ENCODE results near the gene PPP1CC.
"Not testable (repeated sequence)": the region's sequence is repeated elsewhere in the genome, so short reads cannot be mapped to it uniquely, and the experiment has no call there.

The PPP1CC gene

GRCh38 chr12:110725267-110725666 is 17.4 kb downstream of the PPP1CC start:
- DNase-seq (ENCODE audit: low read depth) = no peak

GRCh38 chr12:110722892-110723291 is 19.8 kb downstream of the PPP1CC start:
- DNase-seq (ENCODE audit: low read depth) = not testable (repeated sequence)

GRCh38 chr12:110721570-110721969 is 21.1 kb downstream of the PPP1CC start:
- no peak for DNase-seq (ENCODE audit: low read depth)

GRCh38 chr12:110720516-110720915 is 22.2 kb downstream of the PPP1CC start:
- DNase-seq (ENCODE audit: low read depth) = no peak

- no peak for DNase-seq (ENCODE audit: low read depth)
Observed at GRCh38 chr12:110718222-110718908, 24.3 kb downstream of the PPP1CC start.

GRCh38 chr12:110717037-110717436 is 25.7 kb downstream of the PPP1CC start:
- DNase-seq (ENCODE audit: low read depth) = no peak

GRCh38 chr12:110708917-110709316 is 33.8 kb downstream of the PPP1CC start:
- no peak for DNase-seq (ENCODE audit: low read depth)

GRCh38 chr12:110705309-110705708 is 37.4 kb downstream of the PPP1CC start:
- DNase-seq (ENCODE audit: low read depth) = no peak

GRCh38 chr12:110704750-110705149 is 37.9 kb downstream of the PPP1CC start:
- DNase-seq (ENCODE audit: low read depth) = no peak

- DNase-seq (ENCODE audit: low read depth) = no peak
Observed at GRCh38 chr12:110704231-110704630, 38.5 kb downstream of the PPP1CC start.

GRCh38 chr12:110702081-110702480 is 40.6 kb downstream of the PPP1CC start:
- DNase-seq (ENCODE audit: low read depth) = no peak

- DNase-seq (ENCODE audit: low read depth) = no peak
Observed at GRCh38 chr12:110699591-110700445, 42.9 kb downstream of the PPP1CC start.

GRCh38 chr12:110698171-110698902 is 44.4 kb downstream of the PPP1CC start:
- peak; percentile 75 for DNase-seq (ENCODE audit: low read depth)

- no peak for DNase-seq (ENCODE audit: low read depth)
Observed at GRCh38 chr12:110697236-110697635, 45.5 kb downstream of the PPP1CC start.

- DNase-seq (ENCODE audit: low read depth) = no peak
Observed at GRCh38 chr12:110696283-110696682, 46.4 kb downstream of the PPP1CC start.

- DNase-seq (ENCODE audit: low read depth) = no peak
Observed at GRCh38 chr12:110694330-110694901, 48.3 kb downstream of the PPP1CC start.

GRCh38 chr12:110693731-110694130 is 49.0 kb downstream of the PPP1CC start:
- DNase-seq (ENCODE audit: low read depth) = no peak

- DNase-seq (ENCODE audit: low read depth) = no peak
Observed at GRCh38 chr12:110690127-110690430, 52.6 kb downstream of the PPP1CC start.

GRCh38 chr12:110689281-110690126 is 53.2 kb downstream of the PPP1CC start:
- DNase-seq (ENCODE audit: low read depth) = peak; percentile 47

- DNase-seq (ENCODE audit: low read depth) = no peak
Observed at GRCh38 chr12:110688446-110689280, 54.0 kb downstream of the PPP1CC start, which contains the start of gene HVCN1. TSS of gene HVCN1 (minus strand) at chr12:110689115. CDS start at chr12:110683245, 5,870 bp downstream.
